Chondrocyte (in vitro differentiated cells): Measurements from ENCODE around the gene KCNQ4. TPM values are rescaled to one million over a fixed set of nuclear protein-coding genes. Genes with fewer than 3 reads are reported as not detected.

Experiments used
- DNase-seq: peaks from one replicate; pipeline ENCODE4 v3.0.0; 2021; ENCODE audit warnings: mixed read lengths, low spot score
- H3K27ac Mint-ChIP-seq: one replicate; pipeline ENCODE4 v1.8.0; 2021; ENCODE audit warnings: mild to moderate bottlenecking, moderate library complexity, mixed read lengths; ENCODE audit not compliant: unreplicated experiment
- H3K27me3 Mint-ChIP-seq: 2 replicates; pipeline ENCODE4 v1.8.0; 2021; ENCODE audit warnings: low read depth, mixed read lengths
- H3K36me3 Mint-ChIP-seq: 2 replicates; pipeline ENCODE4 v1.8.0; 2021; ENCODE audit warnings: low read depth, mixed read lengths
- H3K4me1 Mint-ChIP-seq: 2 replicates; pipeline ENCODE4 v1.8.0; 2021; ENCODE audit warnings: low read depth, mild to moderate bottlenecking, mixed read lengths
- H3K4me3 Mint-ChIP-seq: one replicate; pipeline ENCODE4 v1.8.0; 2021; ENCODE audit warnings: mild to moderate bottlenecking, moderate library complexity, mixed read lengths; ENCODE audit not compliant: unreplicated experiment
- H3K9me3 Mint-ChIP-seq: 2 replicates; pipeline ENCODE4 v1.8.0; 2021; ENCODE audit warnings: low read depth, mixed read lengths
- total RNA-seq: library from RNA; stranded (reverse); gene quantifications from 3 replicates; pipeline ENCODE4 v1.2.1, GENCODE V29; 2021
- TF ChIP-seq, protein P1 (sequence below): fragments of 200-600 bp; sonication (generic); IDR thresholded peaks from 2 replicates; pipeline ENCODE4 v1.5.0; 2021; ENCODE audit warnings: antibody characterized with exemption, mild to moderate bottlenecking, moderate library complexity

The KCNQ4 gene
- total RNA-seq, 1 donor from 2014 or later: 3.4 TPM

DNA sequence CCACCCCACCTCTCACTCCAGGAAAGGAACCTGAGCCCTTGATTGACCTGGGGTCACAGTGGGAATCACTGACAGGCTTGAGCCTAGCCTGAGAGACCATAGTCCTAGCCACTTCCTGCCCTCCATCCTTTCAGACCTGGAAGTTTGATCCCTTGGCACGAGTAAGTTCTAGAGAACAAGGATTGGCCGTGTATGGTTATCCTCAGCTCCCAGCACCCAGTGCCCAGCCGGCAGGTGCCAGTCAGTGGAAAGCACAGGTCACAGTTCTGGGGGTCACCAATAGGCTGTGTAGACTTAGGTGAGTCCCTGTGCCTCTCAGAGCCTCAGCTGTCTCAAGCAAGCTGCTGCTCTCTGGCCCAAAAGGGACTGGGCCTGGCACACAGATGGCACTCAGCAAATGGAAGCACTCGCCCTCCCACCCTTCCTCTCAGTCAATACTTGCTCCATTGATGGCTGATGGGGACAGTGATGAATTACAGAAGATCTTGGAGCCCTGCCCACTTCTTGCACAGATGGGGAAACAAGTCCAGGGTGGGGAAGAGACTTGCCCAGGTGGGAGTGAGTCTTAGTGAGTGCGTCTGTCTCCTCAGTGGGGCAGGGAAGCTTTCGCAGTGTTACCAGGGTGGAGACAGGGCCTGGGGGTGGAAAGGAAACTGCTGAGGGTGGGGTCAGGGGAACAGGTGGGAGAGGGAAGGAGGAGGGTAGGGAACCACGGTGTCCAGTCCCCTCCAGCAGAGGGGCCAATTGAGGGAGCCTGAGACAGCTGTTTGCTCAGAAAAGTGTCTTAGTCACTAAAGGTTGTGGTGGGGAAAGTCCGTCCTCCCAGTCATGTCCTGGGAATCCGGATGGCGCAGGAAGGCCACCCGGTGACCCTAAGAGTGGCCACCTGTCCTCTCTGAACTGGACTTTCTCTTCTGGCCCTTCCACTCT, 2.6 kb upstream of the KCNQ4 start:
- peaks cover 13% of the 10 kb centered on the region for H3K36me3 Mint-ChIP-seq
- no peak overlapping the region for H3K4me3 Mint-ChIP-seq
- H3K27me3 Mint-ChIP-seq: peaks cover 3% of the 10 kb centered on the region
- DNase-seq: peak; percentile 40
- peaks cover 13% of the 10 kb centered on the region for H3K9me3 Mint-ChIP-seq
- TF ChIP-seq, protein P1, sequence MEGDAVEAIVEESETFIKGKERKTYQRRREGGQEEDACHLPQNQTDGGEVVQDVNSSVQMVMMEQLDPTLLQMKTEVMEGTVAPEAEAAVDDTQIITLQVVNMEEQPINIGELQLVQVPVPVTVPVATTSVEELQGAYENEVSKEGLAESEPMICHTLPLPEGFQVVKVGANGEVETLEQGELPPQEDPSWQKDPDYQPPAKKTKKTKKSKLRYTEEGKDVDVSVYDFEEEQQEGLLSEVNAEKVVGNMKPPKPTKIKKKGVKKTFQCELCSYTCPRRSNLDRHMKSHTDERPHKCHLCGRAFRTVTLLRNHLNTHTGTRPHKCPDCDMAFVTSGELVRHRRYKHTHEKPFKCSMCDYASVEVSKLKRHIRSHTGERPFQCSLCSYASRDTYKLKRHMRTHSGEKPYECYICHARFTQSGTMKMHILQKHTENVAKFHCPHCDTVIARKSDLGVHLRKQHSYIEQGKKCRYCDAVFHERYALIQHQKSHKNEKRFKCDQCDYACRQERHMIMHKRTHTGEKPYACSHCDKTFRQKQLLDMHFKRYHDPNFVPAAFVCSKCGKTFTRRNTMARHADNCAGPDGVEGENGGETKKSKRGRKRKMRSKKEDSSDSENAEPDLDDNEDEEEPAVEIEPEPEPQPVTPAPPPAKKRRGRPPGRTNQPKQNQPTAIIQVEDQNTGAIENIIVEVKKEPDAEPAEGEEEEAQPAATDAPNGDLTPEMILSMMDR: no peak
- H3K27ac Mint-ChIP-seq: no peak overlapping the region
- H3K4me1 Mint-ChIP-seq: peaks cover 18% of the 10 kb centered on the region

DNA sequence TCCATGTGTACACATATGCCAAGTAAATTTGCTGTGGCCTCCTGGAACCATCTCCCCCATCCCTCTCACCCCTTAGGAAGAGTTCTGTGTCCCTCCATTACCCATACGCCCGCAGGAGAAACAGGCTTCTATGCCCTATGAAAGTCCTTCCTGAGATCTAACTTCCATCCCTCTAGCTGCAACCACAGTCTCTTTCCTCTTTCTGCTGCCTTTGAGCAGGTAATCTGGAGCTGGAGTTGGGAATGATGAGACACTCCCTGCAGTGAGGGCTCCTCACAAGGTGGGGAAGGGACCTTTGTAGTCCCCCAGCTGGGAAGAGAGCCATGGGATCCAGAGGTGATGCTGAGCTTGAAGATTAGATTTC, 2.0 kb upstream of the KCNQ4 start:
- DNase-seq: peak; percentile 9
- TF ChIP-seq, protein P1: no peak
- H3K4me1 Mint-ChIP-seq: peaks cover 18% of the 10 kb centered on the region
- H3K27me3 Mint-ChIP-seq: peaks cover 3% of the 10 kb centered on the region
- no peak overlapping the region for H3K27ac Mint-ChIP-seq
- peaks cover 8% of the 10 kb centered on the region for H3K9me3 Mint-ChIP-seq
- peaks cover 6% of the 10 kb centered on the region for H3K36me3 Mint-ChIP-seq
- no peak overlapping the region for H3K4me3 Mint-ChIP-seq

DNA sequence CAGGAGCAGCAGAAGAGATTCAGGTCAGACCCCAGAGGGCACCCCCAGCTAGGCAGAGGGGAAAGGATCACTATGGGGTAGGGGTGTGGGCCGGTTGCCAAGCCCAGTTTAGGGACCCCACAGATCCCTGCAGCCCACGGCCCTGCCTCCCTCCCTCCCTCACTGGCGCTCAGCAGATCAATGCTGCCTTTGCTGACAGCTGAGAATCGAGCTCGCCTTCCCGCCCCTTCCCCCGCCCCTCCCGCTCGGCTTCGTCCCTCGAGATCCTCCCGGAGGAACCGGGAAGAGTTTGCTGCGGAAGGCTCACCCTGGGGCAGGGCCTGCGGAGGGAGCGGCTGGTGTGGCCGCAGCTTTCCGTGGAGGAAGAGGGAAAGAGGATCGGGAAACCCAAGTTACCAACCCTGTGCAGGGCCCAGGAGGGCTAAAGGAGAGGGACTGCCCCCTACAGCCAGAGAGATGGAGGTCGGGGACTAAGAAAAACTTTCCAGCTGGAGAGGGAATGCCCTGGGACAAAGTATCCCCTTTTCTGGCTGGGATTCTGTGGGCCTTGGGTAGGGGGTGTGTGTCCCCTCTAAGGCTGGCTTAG, 1.1 kb upstream of the KCNQ4 start:
- Mint-ChIP-seq H3K4me3 (peak overlapping the region; percentile 75), H3K36me3 (peaks cover 2% of the 10 kb centered on the region), H3K4me1 (peaks cover 20% of the 10 kb centered on the region), H3K9me3 (peaks cover under 1% of the 10 kb centered on the region), H3K27me3 (peaks cover 3% of the 10 kb centered on the region), H3K27ac (no peak overlapping the region)
- TF ChIP-seq, protein P1: peak; percentile 65
- peak; percentile 78 for DNase-seq

DNA sequence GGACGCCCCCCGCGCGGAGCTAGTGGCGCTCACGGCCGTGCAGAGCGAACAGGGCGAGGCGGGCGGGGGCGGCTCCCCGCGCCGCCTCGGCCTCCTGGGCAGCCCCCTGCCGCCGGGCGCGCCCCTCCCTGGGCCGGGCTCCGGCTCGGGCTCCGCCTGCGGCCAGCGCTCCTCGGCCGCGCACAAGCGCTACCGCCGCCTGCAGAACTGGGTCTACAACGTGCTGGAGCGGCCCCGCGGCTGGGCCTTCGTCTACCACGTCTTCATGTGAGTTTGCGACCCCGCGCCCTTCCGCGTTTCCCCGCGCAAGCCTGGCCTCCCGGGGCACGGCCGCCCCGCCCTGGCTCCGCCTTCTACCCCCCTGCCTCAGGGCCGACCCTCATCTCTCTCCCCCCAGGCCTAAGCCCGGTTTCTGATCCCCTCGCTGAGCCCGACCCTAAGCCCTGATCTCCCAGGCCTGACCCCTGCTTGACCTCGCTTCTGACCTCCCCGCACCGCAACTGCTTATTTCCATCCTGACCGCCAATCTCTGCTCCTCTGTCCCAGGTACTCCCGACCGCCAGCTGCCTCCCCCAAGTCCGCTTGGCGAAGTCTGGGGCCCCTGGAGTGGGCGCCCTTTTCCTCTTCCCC, 669 bp downstream of the KCNQ4 start:
- H3K9me3 Mint-ChIP-seq: no peaks in the 10 kb centered on the region
- H3K27ac Mint-ChIP-seq: no peak overlapping the region
- DNase-seq: peak; percentile 68
- peaks cover 23% of the 10 kb centered on the region for H3K4me1 Mint-ChIP-seq
- H3K4me3 Mint-ChIP-seq: peak overlapping the region; percentile 68
- TF ChIP-seq, protein P1: no peak
- no peaks in the 10 kb centered on the region for H3K36me3 Mint-ChIP-seq
- peaks cover 3% of the 10 kb centered on the region for H3K27me3 Mint-ChIP-seq

DNA sequence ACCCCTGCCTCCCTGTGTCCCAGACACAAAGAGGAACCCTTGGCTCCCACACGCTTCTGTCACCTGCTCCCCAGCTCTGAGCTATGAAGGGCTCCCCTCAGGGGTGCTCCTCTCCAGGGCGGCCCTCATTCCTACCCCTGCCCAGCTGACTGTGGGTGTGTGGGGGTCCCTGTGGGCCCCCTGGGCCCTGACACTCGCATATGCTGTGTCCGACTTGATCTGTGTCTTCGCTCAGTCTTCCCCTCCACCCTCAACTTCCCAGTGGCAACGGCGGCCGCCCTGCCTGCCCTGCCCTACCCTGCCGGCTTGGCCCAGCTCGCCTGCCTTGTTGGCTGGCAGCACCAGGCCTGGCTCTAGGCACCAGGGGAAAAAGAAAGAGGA, 1.2 kb downstream of the KCNQ4 start:
- TF ChIP-seq, protein P1: no peak
- Mint-ChIP-seq H3K36me3 (no peaks in the 10 kb centered on the region), H3K4me1 (peaks cover 28% of the 10 kb centered on the region), H3K27me3 (peaks cover 3% of the 10 kb centered on the region), H3K4me3 (peak overlapping the region; percentile 68), H3K9me3 (no peaks in the 10 kb centered on the region), H3K27ac (no peak overlapping the region)
- peak; percentile 76 for DNase-seq
